Calu3 (cell line): ENCODE measurements around the gene RAB40C. TPM values are rescaled to one million over a fixed set of nuclear protein-coding genes. Genes with fewer than 3 reads are reported as not detected.

ENCODE experiments used
- BruUV-seq: library from RNA; stranded (reverse); fragments of 400-500 nt; replicated peaks from 2 replicates; lab custom pipeline; 2021; lab: Mats Ljungman, UMichigan
- CTCF ChIA-PET: fragments of 300-600 bp; sonication (Branson Sonifier 250); formaldehyde crosslinking; loops from one replicate; lab custom pipeline; 2022; ENCODE audit warnings: antibody characterized with exemption; lab: Charles Lee
- DNase-seq: peaks from one replicate; pipeline ENCODE4 v3.0.0; 2022
- H3K27ac Mint-ChIP-seq: one replicate; pipeline ENCODE4 v1.8.0; 2022; ENCODE audit warnings: mixed read lengths; ENCODE audit not compliant: unreplicated experiment
- H3K27me3 Mint-ChIP-seq: one replicate; pipeline ENCODE4 v1.8.0; 2022; ENCODE audit warnings: mixed read lengths; ENCODE audit not compliant: unreplicated experiment
- H3K36me3 Mint-ChIP-seq: one replicate; pipeline ENCODE4 v1.8.0; 2022; ENCODE audit warnings: mild to moderate bottlenecking, moderate library complexity, mixed read lengths; ENCODE audit not compliant: insufficient read depth, unreplicated experiment
- H3K4me1 Mint-ChIP-seq: one replicate; pipeline ENCODE4 v1.8.0; 2022; ENCODE audit warnings: mild to moderate bottlenecking, low read depth, mixed read lengths; ENCODE audit not compliant: unreplicated experiment
- H3K4me3 Mint-ChIP-seq: one replicate; pipeline ENCODE4 v1.8.0; 2022; ENCODE audit warnings: mild to moderate bottlenecking, low read depth, moderate library complexity, mixed read lengths; ENCODE audit not compliant: unreplicated experiment
- H3K9me3 Mint-ChIP-seq: one replicate; pipeline ENCODE4 v1.8.0; 2022; ENCODE audit warnings: low read depth, mixed read lengths; ENCODE audit not compliant: unreplicated experiment
- intact Hi-C: fragments of 100-400 bp; cut with micrococcal nuclease; formaldehyde crosslinking; loops from one replicate; pipeline ENCODE4 v1.10.0; 2022; ENCODE audit not compliant: unreplicated experiment
- total RNA-seq: library from RNA; stranded (reverse); gene quantifications from 2 replicates; pipeline ENCODE4 v1.2.3, GENCODE V29; 2022
- TF ChIP-seq, protein P1 (sequence below): fragments of 200-600 bp; IDR thresholded peaks from one replicate; pipeline ENCODE4 v1.8.0; 2022; ENCODE audit warnings: antibody characterized with exemption; ENCODE audit not compliant: unreplicated experiment

RAB40C gene
- total RNA-seq, 1 experiment from 2014 or later = 35.6 TPM

- H3K36me3 Mint-ChIP-seq = peaks cover 6% of the 10 kb centered on the region
- CTCF ChIA-PET = no interaction called here
- BruUV-seq = no TSS peak
- H3K4me3 Mint-ChIP-seq = no peak overlapping the region
- H3K27ac Mint-ChIP-seq = no peak overlapping the region
- peaks cover 6% of the 10 kb centered on the region for H3K9me3 Mint-ChIP-seq
- DNase-seq = no peak
- TF ChIP-seq, protein P1, sequence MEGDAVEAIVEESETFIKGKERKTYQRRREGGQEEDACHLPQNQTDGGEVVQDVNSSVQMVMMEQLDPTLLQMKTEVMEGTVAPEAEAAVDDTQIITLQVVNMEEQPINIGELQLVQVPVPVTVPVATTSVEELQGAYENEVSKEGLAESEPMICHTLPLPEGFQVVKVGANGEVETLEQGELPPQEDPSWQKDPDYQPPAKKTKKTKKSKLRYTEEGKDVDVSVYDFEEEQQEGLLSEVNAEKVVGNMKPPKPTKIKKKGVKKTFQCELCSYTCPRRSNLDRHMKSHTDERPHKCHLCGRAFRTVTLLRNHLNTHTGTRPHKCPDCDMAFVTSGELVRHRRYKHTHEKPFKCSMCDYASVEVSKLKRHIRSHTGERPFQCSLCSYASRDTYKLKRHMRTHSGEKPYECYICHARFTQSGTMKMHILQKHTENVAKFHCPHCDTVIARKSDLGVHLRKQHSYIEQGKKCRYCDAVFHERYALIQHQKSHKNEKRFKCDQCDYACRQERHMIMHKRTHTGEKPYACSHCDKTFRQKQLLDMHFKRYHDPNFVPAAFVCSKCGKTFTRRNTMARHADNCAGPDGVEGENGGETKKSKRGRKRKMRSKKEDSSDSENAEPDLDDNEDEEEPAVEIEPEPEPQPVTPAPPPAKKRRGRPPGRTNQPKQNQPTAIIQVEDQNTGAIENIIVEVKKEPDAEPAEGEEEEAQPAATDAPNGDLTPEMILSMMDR = no peak
- intact Hi-C loops = no loop called here
- no peaks in the 10 kb centered on the region for H3K27me3 Mint-ChIP-seq
- H3K4me1 Mint-ChIP-seq = peaks cover 7% of the 10 kb centered on the region
Measured at GRCh38 chr16:606656-607307, 16.9 kb downstream of the RAB40C start.

DNA sequence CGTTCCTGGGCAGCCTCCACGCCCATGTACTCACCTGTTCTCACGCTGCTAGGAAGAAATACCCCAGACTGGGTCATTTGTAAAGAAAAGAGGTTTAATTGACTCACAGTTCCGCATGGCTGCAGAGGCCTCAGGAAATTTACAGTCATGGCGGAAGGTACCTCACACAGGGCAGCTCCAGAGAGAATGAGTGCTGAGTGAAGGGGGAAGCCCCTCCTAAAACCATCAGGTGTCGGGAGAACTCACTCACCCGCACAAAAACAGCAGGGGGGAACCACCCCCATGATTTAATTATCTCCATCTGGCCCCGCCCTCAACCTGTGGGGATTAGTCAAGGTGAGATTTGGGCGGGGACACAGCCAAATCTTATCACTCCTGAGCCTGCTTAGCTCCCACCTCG, 18.2 kb downstream of the RAB40C start:
- Mint-ChIP-seq H3K27ac (no peak overlapping the region), H3K27me3 (no peaks in the 10 kb centered on the region), H3K4me1 (peaks cover 7% of the 10 kb centered on the region), H3K4me3 (no peak overlapping the region), H3K36me3 (peaks cover 6% of the 10 kb centered on the region), H3K9me3 (peaks cover 6% of the 10 kb centered on the region)
- TF ChIP-seq, protein P1 = no peak
- DNase-seq = no peak
- CTCF ChIA-PET = interaction anchor here (0.5 kb wide), 1 partner anchor 207 kb away, joined by 3 read pairs; no protein-coding TSS in a partner anchor
- BruUV-seq = no TSS peak
- intact Hi-C loops = no loop called here

- Mint-ChIP-seq H3K9me3 (peaks cover 6% of the 10 kb centered on the region), H3K27me3 (no peaks in the 10 kb centered on the region), H3K4me3 (no peak overlapping the region), H3K36me3 (peaks cover 15% of the 10 kb centered on the region), H3K27ac (no peak overlapping the region), H3K4me1 (peaks cover 7% of the 10 kb centered on the region)
- TF ChIP-seq, protein P1 = no peak
- CTCF ChIA-PET = interaction anchor here (0.5 kb wide), 1 partner anchor 12 kb away, joined by 4 read pairs; no protein-coding TSS in a partner anchor
- intact Hi-C loops = no loop called here
- no peak for DNase-seq
- no TSS peak for BruUV-seq
Measured at GRCh38 chr16:609316-609715, 19.4 kb downstream of the RAB40C start.

DNA sequence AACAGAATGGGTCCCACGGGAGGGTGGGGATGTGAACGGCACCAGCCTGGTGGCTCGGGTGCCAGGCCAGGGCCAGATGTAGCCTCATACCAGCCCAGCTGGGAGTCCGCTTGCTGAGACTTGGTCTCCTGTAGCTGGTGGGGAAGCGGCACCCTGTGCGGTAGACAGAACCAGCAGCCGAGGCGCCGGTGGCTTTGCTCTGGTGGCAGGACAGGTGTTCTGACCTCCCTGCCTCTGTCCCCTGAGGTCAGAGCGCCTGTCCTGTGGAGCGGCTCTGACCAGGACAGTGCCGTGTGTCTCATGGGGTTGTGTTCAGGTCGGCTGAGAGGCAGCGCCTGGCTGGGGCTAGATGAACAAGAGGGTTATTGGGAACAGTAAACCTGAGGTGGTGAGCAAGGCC, 20.1 kb downstream of the RAB40C start:
- CTCF ChIA-PET = no interaction called here
- peaks cover 7% of the 10 kb centered on the region for H3K4me1 Mint-ChIP-seq
- H3K9me3 Mint-ChIP-seq = peaks cover 6% of the 10 kb centered on the region
- BruUV-seq = no TSS peak
- H3K36me3 Mint-ChIP-seq = peaks cover 15% of the 10 kb centered on the region
- intact Hi-C loops = no loop called here
- DNase-seq = no peak
- H3K4me3 Mint-ChIP-seq = no peak overlapping the region
- no peaks in the 10 kb centered on the region for H3K27me3 Mint-ChIP-seq
- H3K27ac Mint-ChIP-seq = no peak overlapping the region
- TF ChIP-seq, protein P1 = no peak
